HEK293 (cell line): ENCODE data around the gene SLC6A9.

Source experiments
- BCL11A ChIP-seq: fragments of 450-650 bp; formaldehyde crosslinking; IDR thresholded peaks from 2 replicates; pipeline ENCODE4 v1.5.1; 2016; ENCODE audit warnings: low read depth, missing biosample characterization, missing genetic modification characterization
- CTCF ChIP-seq: fragments of 450-650 bp; formaldehyde crosslinking; IDR thresholded peaks from 2 replicates; pipeline ENCODE4 v1.5.1; 2016; ENCODE audit warnings: missing biosample characterization, missing genetic modification characterization
- MEIS1 ChIP-seq: sonication (generic); formaldehyde crosslinking; IDR thresholded peaks from 2 replicates; pipeline ENCODE4 v1.8.1; 2022; ENCODE audit warnings: missing genetic modification reagents, mild to moderate bottlenecking, borderline replicate concordance
- ZBTB1 ChIP-seq: fragments of 450-650 bp; formaldehyde crosslinking; IDR thresholded peaks from 2 replicates; pipeline ENCODE4 v1.5.1; 2016; ENCODE audit warnings: missing biosample characterization, missing genetic modification characterization
- ZNF404 ChIP-seq: fragments of 450-650 bp; formaldehyde crosslinking; IDR thresholded peaks from 2 replicates; pipeline ENCODE4 v1.5.1; 2017; ENCODE audit warnings: missing biosample characterization, missing genetic modification characterization
- ZNF449 ChIP-seq: fragments of 450-650 bp; formaldehyde crosslinking; IDR thresholded peaks from 2 replicates; pipeline ENCODE4 v1.5.1; 2017; ENCODE audit warnings: missing biosample characterization, mild to moderate bottlenecking, missing genetic modification characterization, moderate library complexity
- ZNF501 ChIP-seq: fragments of 450-650 bp; formaldehyde crosslinking; IDR thresholded peaks from 2 replicates; pipeline ENCODE4 v1.5.1; 2016; ENCODE audit warnings: missing biosample characterization, missing genetic modification characterization

- TF ChIP-seq BCL11A (tag by site-specific recombination) (no peak), CTCF (no peak), MEIS1 (no peak), ZNF404 (tag by site-specific recombination) (no peak), ZNF449 (no peak), ZBTB1 (tag by site-specific recombination) (no peak), ZNF501 (tag by site-specific recombination) (no peak)
Measured at GRCh38 chr1:44012404-44012803, 18.9 kb downstream of the SLC6A9 start.
